Activated naive CD8-positive, alpha-beta T cell (primary cell): Measurements from ENCODE around the gene SNX9.
"Not testable (repeated sequence)": the region's sequence is repeated elsewhere in the genome, so short reads cannot be mapped to it uniquely, and the experiment has no call there.

Experiments used
- H3K27ac Mint-ChIP-seq: one replicate; pipeline ENCODE4 v1.8.0; 2021; ENCODE audit warnings: mixed read lengths
- H3K27me3 Mint-ChIP-seq: one replicate; pipeline ENCODE4 v1.8.0; 2021; ENCODE audit warnings: mixed read lengths
- H3K36me3 Mint-ChIP-seq: one replicate; pipeline ENCODE4 v1.8.0; 2021; ENCODE audit warnings: mixed read lengths
- H3K4me1 Mint-ChIP-seq: one replicate; pipeline ENCODE4 v1.8.0; 2021; ENCODE audit warnings: low read depth, mixed read lengths
- H3K4me3 Mint-ChIP-seq: one replicate; pipeline ENCODE4 v1.8.0; 2021; ENCODE audit warnings: mild to moderate bottlenecking, mixed read lengths
- H3K9me3 Mint-ChIP-seq: one replicate; pipeline ENCODE4 v1.8.0; 2021; ENCODE audit warnings: low read depth, mixed read lengths

The SNX9 gene

GRCh38 chr6:157944983-157945931 is 122.2 kb downstream of the SNX9 start:
- Mint-ChIP-seq H3K9me3 (peaks cover 4% of the 10 kb centered on the region), H3K27ac (peak overlapping the region; percentile 84), H3K4me3 (peak overlapping the region; percentile 20), H3K27me3 (no peaks in the 10 kb centered on the region), H3K4me1 (peaks cover 35% of the 10 kb centered on the region), H3K36me3 (peaks cover 26% of the 10 kb centered on the region)

DNA sequence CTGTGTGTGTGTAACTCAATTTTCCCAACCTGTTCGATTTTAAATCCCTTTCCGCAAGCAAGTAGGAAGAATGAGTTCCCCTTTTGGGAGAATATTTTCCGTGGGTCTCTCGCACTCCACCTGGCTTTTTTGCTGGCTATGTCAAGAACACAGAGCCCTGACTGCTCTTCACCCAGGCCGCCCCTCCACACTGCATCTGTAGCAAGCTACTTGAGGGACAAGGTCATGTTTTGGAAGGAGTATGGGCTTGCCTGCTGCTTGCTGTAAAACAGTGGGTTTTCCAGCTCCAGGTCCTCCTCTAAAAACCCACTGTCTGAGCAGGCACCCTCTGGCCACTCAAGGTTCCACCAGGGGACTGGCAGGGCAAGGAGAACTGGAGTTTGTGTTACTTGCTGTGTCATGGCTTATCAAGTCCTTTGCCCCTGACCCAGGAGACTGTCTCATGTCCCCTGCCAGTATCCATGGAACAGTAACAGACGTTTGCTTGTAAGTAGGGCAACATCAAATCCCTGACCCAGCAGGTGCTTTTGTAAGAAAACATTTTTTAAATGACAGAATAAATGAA is 123.1 kb downstream of the SNX9 start:
- peaks cover 30% of the 10 kb centered on the region for H3K4me1 Mint-ChIP-seq
- peaks cover 4% of the 10 kb centered on the region for H3K9me3 Mint-ChIP-seq
- peak overlapping the region; percentile 32 for H3K4me3 Mint-ChIP-seq
- H3K27ac Mint-ChIP-seq = peak overlapping the region; percentile 84
- no peaks in the 10 kb centered on the region for H3K27me3 Mint-ChIP-seq
- peaks cover 21% of the 10 kb centered on the region for H3K36me3 Mint-ChIP-seq

GRCh38 chr6:157946865-157947532 is 124.0 kb downstream of the SNX9 start:
- Mint-ChIP-seq H3K4me1 (peaks cover 30% of the 10 kb centered on the region), H3K4me3 (no peak overlapping the region), H3K9me3 (peaks cover 4% of the 10 kb centered on the region), H3K27ac (peak overlapping the region; percentile 84), H3K27me3 (no peaks in the 10 kb centered on the region), H3K36me3 (peaks cover 20% of the 10 kb centered on the region)

GRCh38 chr6:157950899-157951298 is 127.9 kb downstream of the SNX9 start:
- H3K9me3 Mint-ChIP-seq, H3K4me3 Mint-ChIP-seq, H3K36me3 Mint-ChIP-seq, H3K27me3 Mint-ChIP-seq, H3K27ac Mint-ChIP-seq: not testable (repeated sequence)
- H3K4me1 Mint-ChIP-seq = peaks cover 12% of the 10 kb centered on the region

- Mint-ChIP-seq H3K9me3 (peaks cover 4% of the 10 kb centered on the region), H3K4me1 (peaks cover 3% of the 10 kb centered on the region), H3K36me3 (peaks cover 5% of the 10 kb centered on the region), H3K27me3 (no peaks in the 10 kb centered on the region), H3K4me3 (no peak overlapping the region), H3K27ac (no peak overlapping the region)
Observed at GRCh38 chr6:157951828-157952227, 128.8 kb downstream of the SNX9 start.

- Mint-ChIP-seq H3K4me1 (no peaks in the 10 kb centered on the region), H3K27ac (no peak overlapping the region), H3K4me3 (no peak overlapping the region), H3K9me3 (peaks cover 4% of the 10 kb centered on the region), H3K27me3 (no peaks in the 10 kb centered on the region), H3K36me3 (peaks cover 5% of the 10 kb centered on the region)
Observed at GRCh38 chr6:157952861-157953351, 129.9 kb downstream of the SNX9 start.

DNA sequence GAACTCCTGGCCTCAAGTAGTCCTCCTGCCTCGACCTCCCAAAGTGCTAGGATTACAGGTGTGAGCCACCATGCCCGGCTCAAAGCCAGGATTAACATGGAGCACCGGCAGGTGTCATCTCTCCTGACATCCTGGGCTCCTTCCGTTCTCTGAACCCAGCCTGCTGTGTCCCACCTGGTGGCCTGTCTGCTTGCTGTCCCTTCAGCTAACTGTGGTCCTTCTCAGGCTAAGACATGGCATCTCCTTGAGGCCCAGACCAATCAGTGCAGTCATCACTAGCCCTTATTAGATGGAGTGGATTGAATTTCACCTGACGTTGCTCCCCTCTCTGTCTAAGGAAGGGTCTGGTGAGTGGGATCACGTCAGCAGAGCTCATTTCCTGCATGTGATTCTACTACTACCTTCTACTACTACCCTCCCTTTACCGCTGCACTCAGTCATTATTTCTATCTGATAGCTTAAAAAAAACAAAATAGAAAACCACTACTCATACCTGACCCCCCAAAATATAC is 130.6 kb downstream of the SNX9 start:
- no peak overlapping the region for H3K4me3 Mint-ChIP-seq

GRCh38 chr6:157954150-157955117 is 131.4 kb downstream of the SNX9 start:
- peaks cover 7% of the 10 kb centered on the region for H3K36me3 Mint-ChIP-seq
- H3K27me3 Mint-ChIP-seq = no peaks in the 10 kb centered on the region
- H3K27ac Mint-ChIP-seq = peak overlapping the region; percentile 18

More for the DNA sequence above, 130.6 kb downstream of the SNX9 start:
- Mint-ChIP-seq H3K27me3 (no peaks in the 10 kb centered on the region), H3K9me3 (peaks cover 6% of the 10 kb centered on the region), H3K27ac (peak overlapping the region; percentile 18), H3K36me3 (peaks cover 3% of the 10 kb centered on the region), H3K4me1 (no peaks in the 10 kb centered on the region)

DNA sequence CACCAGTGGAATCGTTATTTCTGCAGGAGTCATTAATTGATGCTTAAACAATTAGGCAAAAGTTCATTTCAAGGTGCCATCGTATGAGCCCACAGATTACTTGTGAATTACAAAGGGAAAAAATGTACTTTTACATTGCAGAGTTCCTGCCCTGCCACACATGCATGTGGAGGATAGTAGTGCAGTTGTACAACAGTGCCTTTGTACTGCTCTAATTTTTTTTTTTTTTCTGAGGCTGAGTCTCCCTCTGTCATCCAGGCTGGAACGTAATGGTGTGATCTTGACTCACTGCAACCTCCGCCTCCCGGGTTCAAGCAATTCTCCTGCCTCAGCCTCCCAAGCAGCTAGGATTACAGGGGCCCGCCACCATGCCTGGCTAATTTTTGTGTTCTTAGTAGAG is 132.6 kb downstream of the SNX9 start:
- H3K36me3 Mint-ChIP-seq = peaks cover 10% of the 10 kb centered on the region
- no peak overlapping the region for H3K27ac Mint-ChIP-seq
- H3K27me3 Mint-ChIP-seq = no peaks in the 10 kb centered on the region
- H3K4me3 Mint-ChIP-seq = no peak overlapping the region
- H3K9me3 Mint-ChIP-seq = peaks cover 5% of the 10 kb centered on the region
- no peaks in the 10 kb centered on the region for H3K4me1 Mint-ChIP-seq

More at GRCh38 chr6:157954150-157955117, 131.4 kb downstream of the SNX9 start:
- Mint-ChIP-seq H3K9me3 (peaks cover 6% of the 10 kb centered on the region), H3K4me3 (no peak overlapping the region), H3K4me1 (no peaks in the 10 kb centered on the region)

DNA sequence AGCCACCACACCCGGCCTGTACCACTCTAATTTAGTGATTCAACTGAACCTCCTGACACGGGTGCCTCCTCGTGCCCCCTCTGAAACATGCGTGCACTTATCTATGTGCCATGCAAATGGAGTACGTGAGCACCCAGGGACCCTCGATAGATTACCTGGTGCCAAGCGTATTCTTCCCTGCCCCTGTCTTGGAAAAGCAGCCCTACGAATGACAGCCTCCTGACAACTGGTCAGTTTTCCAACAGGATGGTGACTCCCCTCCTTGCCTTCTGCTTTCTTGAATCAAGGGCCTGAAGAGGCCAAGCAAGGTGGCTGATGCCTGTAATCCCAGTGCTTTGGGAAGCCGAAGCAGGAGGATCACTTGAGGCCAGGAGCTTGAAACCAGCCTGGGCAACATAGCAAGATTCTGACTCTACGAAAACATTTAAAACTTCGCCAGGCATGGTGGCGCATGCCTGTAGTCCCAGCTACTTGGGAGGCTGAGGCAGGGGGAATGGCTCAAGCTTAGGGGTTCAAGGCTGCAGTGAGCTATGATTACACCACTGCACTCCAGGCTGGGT is 133.2 kb downstream of the SNX9 start:
- H3K4me1 Mint-ChIP-seq = peaks cover 1% of the 10 kb centered on the region
- H3K4me3 Mint-ChIP-seq = no peak overlapping the region
- peaks cover 10% of the 10 kb centered on the region for H3K36me3 Mint-ChIP-seq
- peaks cover 5% of the 10 kb centered on the region for H3K9me3 Mint-ChIP-seq
- no peak overlapping the region for H3K27ac Mint-ChIP-seq
- H3K27me3 Mint-ChIP-seq = no peaks in the 10 kb centered on the region

DNA sequence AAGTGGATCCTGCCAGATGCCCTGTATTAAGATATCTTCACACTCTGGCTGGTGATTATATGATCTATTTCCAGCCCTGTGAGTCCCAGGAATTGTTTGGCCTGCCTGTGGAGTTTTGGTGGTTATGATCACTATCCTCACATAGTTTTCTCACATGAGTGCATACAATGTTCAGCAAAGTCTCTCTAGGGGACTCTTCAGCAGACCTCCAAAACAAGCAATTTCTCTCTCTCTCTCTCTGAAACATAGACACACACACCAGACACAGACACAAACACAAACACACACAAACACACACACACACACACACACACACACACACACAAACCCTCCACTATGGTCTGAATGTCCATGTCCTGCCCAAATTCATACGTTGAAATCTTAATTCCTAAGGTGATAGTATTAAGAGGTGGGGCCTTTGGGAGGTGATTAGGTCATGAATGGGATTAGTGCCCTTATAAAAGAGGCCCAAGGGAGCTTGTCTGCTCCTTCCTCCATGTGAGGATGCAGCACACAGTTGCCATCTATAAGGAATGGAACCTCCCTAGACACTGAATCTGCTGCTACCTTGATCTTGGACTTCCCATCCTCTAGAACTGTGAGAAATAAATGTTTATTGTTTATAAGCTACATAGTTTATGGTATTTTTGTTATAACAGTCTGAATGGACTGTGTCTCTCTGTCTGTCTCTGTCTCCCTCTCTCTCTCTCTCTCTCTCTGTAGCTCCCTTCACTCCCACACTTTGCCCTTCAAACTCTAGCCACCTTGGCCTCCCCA is 136.6 kb downstream of the SNX9 start:
- Mint-ChIP-seq H3K27ac (no peak overlapping the region), H3K4me3 (no peak overlapping the region), H3K4me1 (peaks cover 20% of the 10 kb centered on the region), H3K27me3 (no peaks in the 10 kb centered on the region), H3K36me3 (peaks cover 10% of the 10 kb centered on the region), H3K9me3 (peaks cover 5% of the 10 kb centered on the region)

GRCh38 chr6:157961153-157961831 is 138.2 kb downstream of the SNX9 start:
- Mint-ChIP-seq H3K27ac (no peak overlapping the region), H3K4me1 (peaks cover 20% of the 10 kb centered on the region), H3K27me3 (no peaks in the 10 kb centered on the region)

More at GRCh38 chr6:157961153-157961831, 138.2 kb downstream of the SNX9 start:
- Mint-ChIP-seq H3K9me3 (peaks cover 5% of the 10 kb centered on the region), H3K36me3 (peaks cover 10% of the 10 kb centered on the region), H3K4me3 (no peak overlapping the region)
